HEK293T (cell line): ENCODE measurements around the gene TNFSF8.

Experiments
- ARNT ChIP-seq: fragments of 450-650 bp; IDR thresholded peaks from 2 replicates; pipeline ENCODE4 v1.6.1; 2017; ENCODE audit warnings: mild to moderate bottlenecking
- BHLHE40 ChIP-seq: fragments of 450-650 bp; IDR thresholded peaks from 2 replicates; pipeline ENCODE4 v1.6.1; 2016; ENCODE audit warnings: mild to moderate bottlenecking, moderate library complexity, borderline replicate concordance
- CTBP1 ChIP-seq: fragments of 450-650 bp; IDR thresholded peaks from 2 replicates; pipeline ENCODE4 v1.6.1; 2016; ENCODE audit warnings: borderline replicate concordance
- ELF4 ChIP-seq: fragments of 450-650 bp; IDR thresholded peaks from 2 replicates; pipeline ENCODE4 v1.6.1; 2017; ENCODE audit warnings: antibody characterized with exemption
- FOXK2 ChIP-seq: fragments of 450-650 bp; IDR thresholded peaks from 2 replicates; pipeline ENCODE4 v1.6.1; 2016; ENCODE audit warnings: mild to moderate bottlenecking
- FOXM1 ChIP-seq: fragments of 450-650 bp; IDR thresholded peaks from 2 replicates; pipeline ENCODE4 v1.6.1; 2017; ENCODE audit warnings: mild to moderate bottlenecking, borderline replicate concordance
- HDGF ChIP-seq: fragments of 450-650 bp; IDR thresholded peaks from 2 replicates; pipeline ENCODE4 v1.6.1; 2017; ENCODE audit warnings: antibody characterized with exemption, borderline replicate concordance
- LEF1 ChIP-seq: fragments of 450-650 bp; IDR thresholded peaks from 2 replicates; pipeline ENCODE4 v1.6.1; 2017; ENCODE audit warnings: mild to moderate bottlenecking, borderline replicate concordance
- NFRKB ChIP-seq: fragments of 450-650 bp; IDR thresholded peaks from 2 replicates; pipeline ENCODE4 v1.6.1; 2016; ENCODE audit warnings: mild to moderate bottlenecking, moderate library complexity
- SP1 ChIP-seq: fragments of 450-650 bp; IDR thresholded peaks from 2 replicates; pipeline ENCODE4 v1.6.1; 2017
- SUZ12 ChIP-seq: fragments of 450-650 bp; IDR thresholded peaks from 2 replicates; pipeline ENCODE4 v1.6.1; 2016; ENCODE audit warnings: mild to moderate bottlenecking
- TARDBP ChIP-seq: fragments of 450-650 bp; IDR thresholded peaks from 2 replicates; pipeline ENCODE4 v1.6.1; 2016
- ZNF384 ChIP-seq: fragments of 450-650 bp; IDR thresholded peaks from 2 replicates; pipeline ENCODE4 v1.6.1; 2016
- TF ChIP-seq, protein P1 (sequence below): fragments of 450-650 bp; IDR thresholded peaks from 2 replicates; pipeline ENCODE4 v1.6.1; 2016

DNA sequence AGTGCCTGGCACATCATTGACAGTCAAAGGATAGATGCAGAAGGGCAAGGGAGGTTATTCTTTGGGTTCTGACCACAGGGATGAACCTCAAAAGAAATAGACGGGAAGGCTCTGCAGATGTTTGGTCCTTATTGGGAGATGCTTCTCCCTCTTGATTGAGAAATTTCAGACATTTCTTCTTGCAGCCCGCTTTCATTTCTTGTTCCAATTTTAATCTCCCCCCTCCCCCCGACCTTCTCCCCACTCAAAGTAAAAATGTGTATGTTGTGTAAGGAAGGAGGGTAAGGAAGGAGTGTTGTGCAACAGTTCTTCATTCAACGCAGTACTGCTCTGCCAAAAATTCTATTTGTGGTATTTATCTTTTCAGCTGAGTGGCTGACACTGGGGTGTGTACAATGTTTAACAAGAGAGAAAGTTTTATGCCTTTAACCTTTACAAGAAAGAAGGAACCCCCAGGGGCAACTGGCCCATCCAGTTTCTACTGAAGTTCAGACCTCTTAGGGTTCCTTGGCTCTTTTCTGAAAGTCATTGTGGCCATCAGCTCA lies 78.3 kb downstream of the TNFSF8 start:
- TF ChIP-seq SUZ12 = no peak
- no peak for TF ChIP-seq SP1
- TF ChIP-seq ELF4 = no peak
- TF ChIP-seq FOXM1 = no peak
- TF ChIP-seq, protein P1, sequence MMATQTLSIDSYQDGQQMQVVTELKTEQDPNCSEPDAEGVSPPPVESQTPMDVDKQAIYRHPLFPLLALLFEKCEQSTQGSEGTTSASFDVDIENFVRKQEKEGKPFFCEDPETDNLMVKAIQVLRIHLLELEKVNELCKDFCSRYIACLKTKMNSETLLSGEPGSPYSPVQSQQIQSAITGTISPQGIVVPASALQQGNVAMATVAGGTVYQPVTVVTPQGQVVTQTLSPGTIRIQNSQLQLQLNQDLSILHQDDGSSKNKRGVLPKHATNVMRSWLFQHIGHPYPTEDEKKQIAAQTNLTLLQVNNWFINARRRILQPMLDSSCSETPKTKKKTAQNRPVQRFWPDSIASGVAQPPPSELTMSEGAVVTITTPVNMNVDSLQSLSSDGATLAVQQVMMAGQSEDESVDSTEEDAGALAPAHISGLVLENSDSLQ = no peak
- no peak for TF ChIP-seq ZNF384
- TF ChIP-seq CTBP1 = no peak
- no peak for TF ChIP-seq ARNT
- no peak for TF ChIP-seq NFRKB
- no peak for TF ChIP-seq HDGF
- TF ChIP-seq TARDBP = no peak
- no peak for TF ChIP-seq LEF1
- no peak for TF ChIP-seq FOXK2
- TF ChIP-seq BHLHE40 = no peak
